GM12891 (cell line): ENCODE results near the gene C4A.

ENCODE experiments used
- POLR2A ChIP-seq: IDR thresholded peaks from 2 replicates; pipeline ENCODE4 v1.6.1; 2011; ENCODE audit warnings: low read depth, low read length, control low read depth
- POLR2AphosphoS5 ChIP-seq: IDR thresholded peaks from 2 replicates; pipeline ENCODE4 v1.6.1; 2011; ENCODE audit warnings: low read depth, low read length, control low read depth
- SPI1 ChIP-seq: IDR thresholded peaks from 2 replicates; pipeline ENCODE4 v1.6.1; 2011; ENCODE audit warnings: low read depth, low read length, control low read depth
- TAF1 ChIP-seq: IDR thresholded peaks from 2 replicates; pipeline ENCODE4 v1.6.1; 2011; ENCODE audit warnings: low read depth, low read length, control low read depth

GRCh38 chr6:32050562-32050961, 68.7 kb downstream of the C4A start:
- no peak for TF ChIP-seq POLR2A
- TF ChIP-seq SPI1: no peak
- TF ChIP-seq POLR2AphosphoS5: no peak
- no peak for TF ChIP-seq TAF1
